Activated CD8-positive, alpha-beta T cell treated with anti-CD3 and anti-CD28 coated beads for 36 hours (primary cell): ENCODE results near the gene UBAC1. TPM values are rescaled to one million over a fixed set of nuclear protein-coding genes. Genes with fewer than 3 reads are reported as not detected.

Source experiments
- ATAC-seq: fragments of 200-7000 bp; cut with Tn5 transposase; one replicate; pipeline ENCODE4 v1.10.0; 2021; ENCODE audit warnings: mild to moderate bottlenecking, moderate library complexity
- CTCF ChIA-PET: fragments of 350-600 bp; sonication (Branson Sonifier 250); formaldehyde crosslinking; loops from one replicate; lab custom pipeline; 2021; ENCODE audit warnings: antibody characterized with exemption; lab: Charles Lee
- POLR2A ChIA-PET: fragments of 350-600 bp; sonication (Branson Sonifier 250); formaldehyde crosslinking; loops from one replicate; lab custom pipeline; 2021; ENCODE audit warnings: antibody characterized with exemption; lab: Charles Lee
- DNase-seq: peaks from one replicate; pipeline ENCODE4 v3.0.0-alpha.2; 2020
- H3K27ac Mint-ChIP-seq: one replicate; pipeline ENCODE4 v1.8.0; 2021; ENCODE audit warnings: mild to moderate bottlenecking, mixed read lengths
- H3K27me3 Mint-ChIP-seq: one replicate; pipeline ENCODE4 v1.8.0; 2021; ENCODE audit warnings: mixed read lengths
- H3K36me3 Mint-ChIP-seq: one replicate; pipeline ENCODE4 v1.8.0; 2021; ENCODE audit warnings: low read depth, mixed read lengths
- H3K4me1 Mint-ChIP-seq: one replicate; pipeline ENCODE4 v1.8.0; 2021; ENCODE audit warnings: low read depth, mixed read lengths
- H3K4me3 Mint-ChIP-seq: one replicate; pipeline ENCODE4 v1.8.0; 2021; ENCODE audit warnings: mild to moderate bottlenecking, moderate library complexity, mixed read lengths
- H3K9me3 Mint-ChIP-seq: one replicate; pipeline ENCODE4 v1.8.0; 2021; ENCODE audit warnings: mixed read lengths
- CTCF ChIP-seq: fragments of 200-600 bp; IDR thresholded peaks from one replicate; pipeline ENCODE4 v1.8.0; 2022; ENCODE audit warnings: antibody characterized with exemption, mild to moderate bottlenecking
- intact Hi-C: fragments of 100-400 bp; cut with micrococcal nuclease; formaldehyde crosslinking; loops from one replicate; pipeline ENCODE4 v1.10.0; 2022
- total RNA-seq, 2 experiments: library from RNA; stranded (reverse); gene quantifications; one replicate each; pipeline ENCODE4 v1.2.3, GENCODE V29; 2021

The UBAC1 gene
- total RNA-seq, 2 experiments from 2014 or later: 32.4 to 34.3 TPM

DNA sequence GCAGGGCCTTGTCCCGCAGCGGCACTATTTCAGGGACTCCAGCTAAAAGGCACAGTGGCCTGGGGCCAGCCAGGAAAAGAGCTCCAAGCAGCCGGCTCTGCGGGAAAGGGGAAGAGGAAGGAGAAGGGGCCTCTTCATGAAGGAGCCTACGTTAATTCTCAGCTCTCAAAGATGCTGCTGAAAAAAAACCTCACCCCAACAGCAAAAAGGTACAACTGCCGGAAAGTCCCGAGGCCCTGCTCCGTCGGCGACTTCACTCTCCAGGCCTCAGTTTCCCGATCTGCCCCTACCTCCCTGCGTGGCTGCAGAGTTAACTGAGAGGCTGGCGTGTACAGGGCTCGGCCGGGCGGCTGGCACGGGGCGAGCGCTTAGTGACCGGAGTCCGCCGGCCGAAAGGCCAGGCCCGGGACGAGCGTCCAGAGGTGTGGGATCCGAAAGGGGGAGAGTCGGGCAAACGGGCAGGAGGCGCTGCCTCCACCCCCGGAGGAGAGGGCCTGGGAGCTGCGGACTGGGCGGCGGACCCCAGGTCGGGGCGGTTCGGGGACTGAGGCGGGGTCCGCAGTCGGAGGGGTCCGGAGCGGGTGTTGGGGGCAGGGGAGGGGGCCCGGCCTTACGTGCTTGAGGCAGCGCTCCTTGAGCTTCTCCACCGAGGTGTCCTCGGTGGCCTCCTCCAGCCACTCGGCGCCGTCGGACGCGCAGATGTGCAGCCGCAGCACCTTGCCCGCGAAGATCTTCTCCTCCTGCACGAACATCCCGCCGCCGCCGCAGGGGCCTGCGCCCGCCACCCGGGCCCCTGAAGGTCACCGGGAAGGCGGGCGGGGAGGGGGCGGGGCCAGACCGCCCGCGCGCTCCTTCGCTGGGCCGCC, 529 bp downstream of the UBAC1 start:
- H3K36me3 Mint-ChIP-seq: no peaks in the 10 kb centered on the region
- peak overlapping the region; percentile 88 for H3K4me3 Mint-ChIP-seq
- ChIA-PET CTCF (interaction anchor here (0.9 to 1.5 kb wide), 7 partner anchors 35 to 449 kb away, joined by 3 to 5 read pairs (median 4); no protein-coding TSS in a partner anchor), POLR2A (interaction anchor here (0.8 to 1.7 kb wide), 5 partner anchors 12 to 145 kb away, joined by 3 to 6 read pairs (median 3); no protein-coding TSS in a partner anchor)
- ATAC-seq: no peak
- intact Hi-C loops: no loop called here
- no peak for DNase-seq
- H3K27ac Mint-ChIP-seq: peak overlapping the region; percentile 78
- TF ChIP-seq CTCF: no peak
- peaks cover 28% of the 10 kb centered on the region for H3K4me1 Mint-ChIP-seq
- H3K27me3 Mint-ChIP-seq: no peaks in the 10 kb centered on the region
- no peaks in the 10 kb centered on the region for H3K9me3 Mint-ChIP-seq

GRCh38 chr9:135959814-135960213, 1.4 kb downstream of the UBAC1 start:
- ATAC-seq (no peak), DNase-seq (no peak)
- ChIA-PET CTCF (interaction anchor here (0.9 to 1.4 kb wide), 6 partner anchors 35 to 450 kb away, joined by 3 to 5 read pairs (median 4); no protein-coding TSS in a partner anchor), POLR2A (interaction anchor here (1.3 to 1.7 kb wide), 2 partner anchors 12 to 54 kb away, joined by 4 to 6 read pairs; no protein-coding TSS in a partner anchor)
- TF ChIP-seq CTCF: no peak
- Mint-ChIP-seq H3K27me3 (no peaks in the 10 kb centered on the region), H3K4me1 (peaks cover 28% of the 10 kb centered on the region), H3K27ac (no peak overlapping the region), H3K4me3 (peak overlapping the region; percentile 88), H3K36me3 (peaks cover 2% of the 10 kb centered on the region), H3K9me3 (no peaks in the 10 kb centered on the region)
- intact Hi-C loops: no loop called here

DNA sequence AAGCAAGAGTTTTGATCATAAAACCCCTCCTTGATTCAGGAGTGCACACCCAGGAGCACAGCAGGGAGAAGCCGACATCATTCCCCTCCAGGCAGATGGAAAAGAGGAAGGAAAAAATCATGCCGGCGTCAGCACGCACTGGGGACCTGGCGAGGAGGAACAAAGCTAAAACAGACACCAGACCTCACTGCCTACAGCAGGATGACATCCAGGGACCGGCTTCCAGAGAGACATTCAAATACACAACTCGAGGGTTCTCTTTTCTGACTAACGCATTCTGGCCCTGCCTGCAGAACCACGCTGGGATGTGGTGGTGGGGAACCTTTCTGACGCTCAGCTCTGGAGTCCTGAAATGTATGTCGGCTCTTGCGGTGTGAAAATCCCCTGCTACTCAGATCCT, 2.7 kb downstream of the UBAC1 start:
- intact Hi-C loops: no loop called here
- H3K4me1 Mint-ChIP-seq: peaks cover 28% of the 10 kb centered on the region
- no peaks in the 10 kb centered on the region for H3K27me3 Mint-ChIP-seq
- no peak overlapping the region for H3K4me3 Mint-ChIP-seq
- POLR2A ChIA-PET: no interaction called here
- CTCF ChIA-PET: no interaction called here
- DNase-seq (no peak), ATAC-seq (no peak)
- no peak for TF ChIP-seq CTCF
- H3K9me3 Mint-ChIP-seq: no peaks in the 10 kb centered on the region
- peaks cover 6% of the 10 kb centered on the region for H3K36me3 Mint-ChIP-seq
- no peak overlapping the region for H3K27ac Mint-ChIP-seq

DNA sequence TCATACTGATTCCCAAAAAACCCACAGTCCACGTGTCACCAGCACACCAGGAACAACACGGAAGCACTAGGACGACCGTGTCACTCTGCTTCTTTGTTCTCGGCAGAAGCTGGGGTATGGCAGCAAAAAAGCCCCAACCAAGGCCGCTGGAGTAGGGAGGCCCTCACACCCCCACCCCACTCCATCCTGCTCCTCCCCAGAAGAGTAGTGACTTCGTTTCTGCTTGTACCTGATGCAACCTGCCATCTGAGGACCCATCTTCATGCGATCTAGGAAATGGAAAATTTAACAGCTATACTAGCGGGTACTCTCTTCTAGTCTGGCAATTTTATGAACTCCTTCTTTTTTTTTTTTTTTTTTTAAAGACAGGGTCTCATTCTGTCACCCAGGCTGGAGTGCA, 3.7 kb downstream of the UBAC1 start:
- no peaks in the 10 kb centered on the region for H3K27me3 Mint-ChIP-seq
- peaks cover 23% of the 10 kb centered on the region for H3K4me1 Mint-ChIP-seq
- no peak for TF ChIP-seq CTCF
- H3K27ac Mint-ChIP-seq: no peak overlapping the region
- no peak overlapping the region for H3K4me3 Mint-ChIP-seq
- H3K36me3 Mint-ChIP-seq: peaks cover 11% of the 10 kb centered on the region
- intact Hi-C loops: no loop called here
- no peaks in the 10 kb centered on the region for H3K9me3 Mint-ChIP-seq
- no peak for ATAC-seq
- no peak for DNase-seq
- CTCF ChIA-PET: interaction anchor here (1.5 kb wide), 1 partner anchor 9 kb away, joined by 4 read pairs; no protein-coding TSS in a partner anchor
- POLR2A ChIA-PET: no interaction called here

DNA sequence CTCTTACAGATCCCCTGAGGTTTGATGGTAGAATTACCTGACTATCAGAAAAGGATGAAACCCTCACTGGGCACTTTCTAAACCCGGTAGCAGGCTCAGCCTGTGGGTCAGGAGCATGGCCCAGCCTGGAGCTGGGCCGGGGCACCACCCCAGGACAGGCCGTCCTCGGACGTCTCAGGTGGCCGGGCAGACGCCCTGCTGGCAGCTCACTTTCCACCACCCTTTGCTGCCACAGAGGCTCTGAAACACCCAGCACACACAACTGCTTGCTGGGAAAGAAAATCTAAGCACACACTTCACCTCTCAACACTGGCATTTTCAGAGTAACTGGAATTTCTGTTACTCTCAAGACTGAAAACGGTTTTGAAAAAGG, 4.4 kb downstream of the UBAC1 start:
- ATAC-seq (no peak), DNase-seq (no peak)
- Mint-ChIP-seq H3K36me3 (peaks cover 17% of the 10 kb centered on the region), H3K9me3 (no peaks in the 10 kb centered on the region), H3K4me3 (no peak overlapping the region), H3K4me1 (peaks cover 17% of the 10 kb centered on the region), H3K27me3 (no peaks in the 10 kb centered on the region), H3K27ac (no peak overlapping the region)
- TF ChIP-seq CTCF: no peak
- ChIA-PET CTCF (interaction anchor here (1.3 to 1.5 kb wide), 2 partner anchors 10 to 166 kb away, joined by 4 read pairs; no protein-coding TSS in a partner anchor), POLR2A (no interaction called here)
- intact Hi-C loops: no loop called here
